ENCODE results near the gene OLA1. TPM values are rescaled to one million over a fixed set of nuclear protein-coding genes. Genes with fewer than 3 reads are reported as not detected.

Gene OLA1
- total and polyA plus RNA-seq, 2 of the 13 experiments (the other 11 are each of a cell fraction or from before 2014, with no cell fraction given), result 153 to 241 TPM

DNA sequence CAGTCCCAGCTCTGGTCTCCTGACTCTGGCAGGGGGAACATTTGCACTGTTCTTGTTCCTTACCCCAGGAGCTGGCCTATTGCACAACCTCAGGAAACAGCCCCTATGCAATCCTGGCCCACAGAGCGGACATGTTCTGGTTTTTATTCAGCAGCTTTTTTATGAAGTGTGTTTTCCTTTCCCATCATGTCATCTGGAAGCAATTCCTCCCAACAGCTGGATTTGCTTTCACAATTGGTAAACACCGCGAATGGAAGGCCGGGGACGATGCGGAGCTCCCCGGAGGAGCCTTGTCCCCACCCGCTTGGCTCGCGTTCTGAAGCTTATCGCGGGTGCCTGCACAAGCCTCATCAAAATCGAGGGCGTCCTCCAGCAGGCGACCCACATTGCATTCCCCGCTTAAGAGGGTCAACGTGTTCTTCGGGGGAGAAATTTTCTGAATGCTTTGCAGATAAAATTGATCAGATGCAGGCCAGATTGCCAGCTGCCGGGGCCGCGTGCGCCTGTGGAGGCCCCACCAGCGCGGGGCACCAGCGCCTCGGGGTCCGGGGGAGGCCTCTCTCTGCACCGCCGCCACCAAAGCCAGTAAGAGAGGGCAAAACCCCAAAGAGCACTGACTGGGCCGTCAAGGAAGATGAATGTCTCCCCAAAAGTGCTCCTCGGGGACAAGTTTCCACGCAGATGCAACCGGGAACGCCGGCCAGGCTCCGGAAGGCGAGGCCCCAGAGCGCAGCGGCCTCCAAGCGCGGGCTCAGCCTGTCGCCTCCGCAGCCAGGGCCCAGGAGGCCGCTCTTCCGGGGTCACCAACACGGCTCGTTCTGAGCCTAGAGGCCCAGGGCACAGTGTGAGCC is 222.8 kb downstream of the OLA1 start (continued):
- TF ChIP-seq MED1 (CRISPR knock-in tag; IDR thresholded peaks at IDR 0.05) (peak; percentile 22; the same call in 1 of the 2 replicates), TFAP4 (IDR thresholded peaks at IDR 0.05; ENCODE audit: borderline replicate concordance, low read depth) (peak; percentile 80; the same call in 1 of the 2 replicates), ZNF205 (CRISPR knock-in tag; IDR thresholded peaks at IDR 0.05) (0 out of 2 replicates have a peak, but pooled peaks have one; percentile 10), MAFF (IDR thresholded peaks at IDR 0.05; ENCODE audit: low read depth, low read length) (peak; percentile 0; the same call in 1 of the 2 replicates), DZIP1 (CRISPR knock-in tag; IDR thresholded peaks at IDR 0.05) (0 out of 2 replicates have a peak, but pooled peaks have one; percentile 26), FOXO1 (CRISPR knock-in tag; IDR thresholded peaks at IDR 0.05) (0 out of 2 replicates have a peak, but pooled peaks have one; percentile 33), SALL2 (CRISPR knock-in tag; IDR thresholded peaks at IDR 0.05) (no peak), XRCC5 (optimal IDR thresholded peaks at IDR 0.05; ENCODE audit: low read length) (peak; percentile 24), FOXP4 (CRISPR knock-in tag; IDR thresholded peaks at IDR 0.05) (0 out of 2 replicates have a peak, but pooled peaks have one; percentile 13), SPEN (CRISPR knock-in tag; IDR thresholded peaks at IDR 0.05; ENCODE audit: low read depth) (no peak), SMC3 (IDR thresholded peaks at IDR 0.05; ENCODE audit: low read length) (peak; percentile 19; the same call in 1 of the 2 replicates), RXRB (CRISPR knock-in tag; IDR thresholded peaks at IDR 0.05; ENCODE audit: borderline replicate concordance) (0 out of 2 replicates have a peak, but pooled peaks have one; percentile 37), MBD4 (IDR thresholded peaks at IDR 0.05; ENCODE audit: borderline replicate concordance, low read length) (no peak), ZNF782 (CRISPR knock-in tag; IDR thresholded peaks at IDR 0.05; ENCODE audit: borderline replicate concordance) (no peak), ZNF788 (CRISPR knock-in tag; IDR thresholded peaks at IDR 0.05; ENCODE audit: borderline replicate concordance) (0 out of 2 replicates have a peak, but pooled peaks have one; percentile 21), PLRG1 (conservative IDR thresholded peaks at IDR 0.05) (no peak), SALL1 (CRISPR knock-in tag; IDR thresholded peaks at IDR 0.05) (peak; percentile 7; the same call in 1 of the 2 replicates), ZNF501 (CRISPR knock-in tag; IDR thresholded peaks at IDR 0.05) (0 out of 2 replicates have a peak, but pooled peaks have one; percentile 37), FOXM1 (CRISPR knock-in tag; IDR thresholded peaks at IDR 0.05) (no peak)
- TF ChIP-seq, protein P1, sequence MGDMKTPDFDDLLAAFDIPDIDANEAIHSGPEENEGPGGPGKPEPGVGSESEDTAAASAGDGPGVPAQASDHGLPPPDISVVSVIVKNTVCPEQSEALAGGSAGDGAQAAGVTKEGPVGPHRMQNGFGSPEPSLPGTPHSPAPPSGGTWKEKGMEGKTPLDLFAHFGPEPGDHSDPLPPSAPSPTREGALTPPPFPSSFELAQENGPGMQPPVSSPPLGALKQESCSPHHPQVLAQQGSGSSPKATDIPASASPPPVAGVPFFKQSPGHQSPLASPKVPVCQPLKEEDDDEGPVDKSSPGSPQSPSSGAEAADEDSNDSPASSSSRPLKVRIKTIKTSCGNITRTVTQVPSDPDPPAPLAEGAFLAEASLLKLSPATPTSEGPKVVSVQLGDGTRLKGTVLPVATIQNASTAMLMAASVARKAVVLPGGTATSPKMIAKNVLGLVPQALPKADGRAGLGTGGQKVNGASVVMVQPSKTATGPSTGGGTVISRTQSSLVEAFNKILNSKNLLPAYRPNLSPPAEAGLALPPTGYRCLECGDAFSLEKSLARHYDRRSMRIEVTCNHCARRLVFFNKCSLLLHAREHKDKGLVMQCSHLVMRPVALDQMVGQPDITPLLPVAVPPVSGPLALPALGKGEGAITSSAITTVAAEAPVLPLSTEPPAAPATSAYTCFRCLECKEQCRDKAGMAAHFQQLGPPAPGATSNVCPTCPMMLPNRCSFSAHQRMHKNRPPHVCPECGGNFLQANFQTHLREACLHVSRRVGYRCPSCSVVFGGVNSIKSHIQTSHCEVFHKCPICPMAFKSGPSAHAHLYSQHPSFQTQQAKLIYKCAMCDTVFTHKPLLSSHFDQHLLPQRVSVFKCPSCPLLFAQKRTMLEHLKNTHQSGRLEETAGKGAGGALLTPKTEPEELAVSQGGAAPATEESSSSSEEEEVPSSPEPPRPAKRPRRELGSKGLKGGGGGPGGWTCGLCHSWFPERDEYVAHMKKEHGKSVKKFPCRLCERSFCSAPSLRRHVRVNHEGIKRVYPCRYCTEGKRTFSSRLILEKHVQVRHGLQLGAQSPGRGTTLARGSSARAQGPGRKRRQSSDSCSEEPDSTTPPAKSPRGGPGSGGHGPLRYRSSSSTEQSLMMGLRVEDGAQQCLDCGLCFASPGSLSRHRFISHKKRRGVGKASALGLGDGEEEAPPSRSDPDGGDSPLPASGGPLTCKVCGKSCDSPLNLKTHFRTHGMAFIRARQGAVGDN (CRISPR knock-in tag; IDR thresholded peaks at IDR 0.05), result peak; percentile 34

Data from HepG2 (cell line).